HG02840 (cell line): ENCODE results near the gene AKAP6.

Source experiments
- ATAC-seq: cut with Tn5 transposase; IDR thresholded peaks from one replicate; pipeline ENCODE4 v1.9.1; 2021; ENCODE audit warnings: mild to moderate bottlenecking, moderate library complexity, moderate number of reproducible peaks; ENCODE audit not compliant: unreplicated experiment, low FRiP score

Gene AKAP6

DNA sequence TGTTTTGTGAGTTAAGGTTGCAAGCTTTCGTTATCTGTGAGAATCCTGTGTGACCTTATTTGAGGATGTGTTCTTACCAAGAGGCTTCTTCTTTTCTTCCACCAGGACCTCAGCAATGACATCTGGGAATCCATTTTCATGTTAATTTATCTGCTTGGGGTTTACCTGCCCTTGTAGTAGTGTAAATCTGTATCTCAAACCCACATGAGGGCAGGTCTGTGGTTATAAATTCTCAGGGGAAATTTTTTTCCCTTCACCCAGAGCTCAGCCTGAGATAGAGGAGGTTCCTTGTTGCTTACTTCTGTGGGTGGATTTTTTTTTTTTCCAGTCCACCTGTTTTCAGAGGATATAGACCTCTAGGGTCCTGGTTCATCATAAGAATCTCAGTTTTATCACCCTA lies 70.8 kb downstream of the AKAP6 start:
- no peak for ATAC-seq

DNA sequence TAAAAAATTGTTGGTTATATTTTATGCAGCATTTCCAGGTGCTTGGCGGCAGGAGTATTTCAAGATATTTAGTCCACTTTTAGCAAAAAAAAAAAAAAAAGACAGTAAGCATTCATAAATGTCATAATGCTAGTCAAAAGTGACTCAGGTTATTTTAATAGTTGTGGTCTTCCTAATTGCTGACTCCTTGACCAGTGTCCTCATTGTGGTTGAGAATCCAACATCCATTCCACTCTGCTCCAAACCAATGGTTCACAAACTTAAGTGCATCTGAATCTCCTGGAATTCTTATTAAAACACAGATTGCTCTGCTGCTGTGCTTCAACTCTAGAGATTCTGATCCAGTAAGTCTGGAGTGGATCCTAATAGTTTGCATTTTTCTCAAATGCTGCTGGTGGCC lies 71.4 kb downstream of the AKAP6 start:
- no peak for ATAC-seq

DNA sequence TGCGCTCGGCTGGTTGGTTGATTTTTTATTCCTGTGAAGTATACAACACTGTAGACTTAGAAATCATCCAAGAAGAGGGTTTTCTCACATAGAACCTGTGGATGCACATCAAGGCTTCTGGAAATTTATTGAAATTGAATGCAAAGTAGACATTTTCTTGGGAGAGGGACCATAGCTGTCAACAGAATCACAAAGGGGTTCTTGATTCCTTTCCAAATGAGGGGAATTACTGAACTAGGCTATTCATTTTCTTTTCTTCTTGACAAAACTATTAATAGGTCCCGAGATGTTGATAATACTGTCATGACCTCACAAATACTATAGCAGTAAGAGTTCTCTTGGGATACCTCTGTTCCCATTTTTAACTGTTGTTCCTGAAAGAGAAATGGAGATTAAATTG lies 73.9 kb downstream of the AKAP6 start:
- no peak for ATAC-seq

DNA sequence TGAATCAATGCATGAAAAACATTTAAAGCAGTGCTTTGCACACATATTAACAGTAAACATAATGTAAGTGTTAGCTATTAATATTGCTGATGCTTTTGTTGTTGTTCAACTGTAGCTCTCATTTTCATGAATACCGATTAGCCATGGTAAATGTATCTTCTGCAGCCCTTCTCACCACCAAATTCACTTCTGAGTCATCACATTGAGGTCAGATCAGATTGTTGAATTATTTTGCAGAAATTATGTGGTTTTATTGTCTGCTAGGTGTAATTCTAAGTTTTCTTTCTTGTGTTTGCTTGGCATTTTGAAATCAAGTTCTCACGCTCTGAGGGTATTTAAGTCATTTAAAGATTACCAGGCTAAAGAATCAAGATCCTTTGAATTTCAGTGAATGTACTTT lies 74.6 kb downstream of the AKAP6 start:
- ATAC-seq, result no peak

DNA sequence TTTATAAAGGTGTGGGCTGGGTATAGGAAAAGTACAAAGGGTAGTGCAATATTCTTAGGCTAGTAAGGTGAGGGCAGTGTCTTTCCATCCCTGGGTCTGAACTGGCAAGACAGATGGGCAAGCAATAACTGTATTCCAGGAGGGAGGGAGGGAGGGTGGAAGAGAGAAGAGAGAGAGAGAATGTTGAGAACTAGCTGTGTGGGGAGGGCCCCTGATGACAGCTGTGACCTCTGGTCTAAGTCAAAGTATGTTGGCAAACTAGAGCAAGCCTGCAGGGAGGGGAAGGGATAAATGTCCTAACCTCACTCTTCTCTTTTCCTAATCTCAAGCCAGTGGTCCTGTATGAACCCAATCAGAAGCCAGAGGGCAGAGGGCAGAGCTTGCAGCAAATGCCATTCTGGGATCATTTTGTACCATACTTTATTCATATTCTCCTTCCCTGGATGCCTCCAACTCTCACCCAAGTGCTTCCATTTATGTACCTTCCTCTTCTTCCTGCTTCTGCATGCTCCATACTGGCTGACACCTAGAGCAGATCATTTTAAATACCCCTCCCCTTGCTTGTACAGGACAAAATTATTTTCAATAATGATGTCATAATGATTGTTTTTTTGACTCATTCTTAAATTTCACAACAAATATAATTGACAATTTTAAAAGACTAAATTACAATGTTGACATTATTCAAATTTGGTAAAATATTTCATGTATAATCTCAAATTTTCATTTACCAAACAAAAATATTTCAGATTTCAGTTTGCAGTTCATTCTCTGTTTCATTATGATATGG lies 75.9 kb downstream of the AKAP6 start:
- ATAC-seq, result no peak

DNA sequence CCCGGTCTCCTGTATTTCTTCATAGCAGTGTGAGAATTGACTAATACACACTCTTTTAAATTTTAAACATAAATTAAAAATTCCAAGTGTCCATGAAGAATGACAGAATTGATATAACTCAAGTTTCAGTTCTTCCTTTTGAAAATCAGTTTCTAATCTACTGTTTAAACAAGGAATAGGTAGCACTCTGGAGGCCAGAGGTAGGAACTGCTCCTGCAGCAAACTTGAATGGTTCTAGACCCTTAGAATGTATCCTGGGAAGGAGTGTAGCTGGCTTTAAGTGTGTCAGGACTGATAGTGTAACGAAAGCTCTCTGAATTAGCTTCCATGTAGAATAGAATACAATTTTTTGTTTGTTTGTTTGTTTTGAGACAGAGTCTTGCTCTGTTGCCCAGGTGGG lies 76.8 kb downstream of the AKAP6 start:
- no peak for ATAC-seq

DNA sequence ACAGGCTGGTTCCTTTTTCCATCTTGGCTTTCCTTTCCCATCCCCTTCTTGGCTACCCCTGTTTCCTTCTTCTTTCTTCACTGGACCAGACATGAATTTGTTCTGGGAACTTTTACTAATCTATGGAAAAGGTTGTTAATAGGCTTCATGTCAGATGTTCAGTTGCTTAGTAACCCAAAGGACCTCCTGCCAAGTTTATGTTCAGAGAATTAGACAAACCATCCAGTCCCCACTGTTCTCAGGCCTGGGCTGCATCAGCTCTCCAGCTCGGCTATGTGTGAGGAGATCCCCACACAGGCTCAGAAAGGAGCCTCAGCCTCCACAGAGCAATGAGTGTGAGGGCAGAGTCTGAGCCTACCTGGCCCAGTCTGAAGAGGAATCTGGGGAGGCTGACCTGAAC lies 78.0 kb downstream of the AKAP6 start:
- ATAC-seq, result no peak

DNA sequence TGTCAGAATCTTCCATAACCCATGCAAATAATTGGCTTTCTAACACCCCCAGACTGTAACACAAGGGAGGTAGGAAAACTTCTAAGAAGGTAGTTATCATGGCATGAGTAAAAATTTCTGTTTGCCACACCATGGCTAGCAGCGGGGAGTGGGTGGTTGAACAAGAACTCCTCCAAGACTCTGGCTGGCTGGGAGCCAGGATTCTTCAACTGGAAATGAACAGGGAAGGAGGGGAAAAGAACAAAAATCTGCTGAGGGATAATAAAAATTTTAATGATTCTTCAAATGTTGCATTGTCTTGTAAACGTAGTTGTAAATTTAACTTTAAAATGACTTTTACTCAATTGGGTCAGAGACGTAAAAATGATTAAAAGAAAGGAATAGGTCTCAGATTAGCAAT lies 78.9 kb downstream of the AKAP6 start:
- ATAC-seq, result no peak

DNA sequence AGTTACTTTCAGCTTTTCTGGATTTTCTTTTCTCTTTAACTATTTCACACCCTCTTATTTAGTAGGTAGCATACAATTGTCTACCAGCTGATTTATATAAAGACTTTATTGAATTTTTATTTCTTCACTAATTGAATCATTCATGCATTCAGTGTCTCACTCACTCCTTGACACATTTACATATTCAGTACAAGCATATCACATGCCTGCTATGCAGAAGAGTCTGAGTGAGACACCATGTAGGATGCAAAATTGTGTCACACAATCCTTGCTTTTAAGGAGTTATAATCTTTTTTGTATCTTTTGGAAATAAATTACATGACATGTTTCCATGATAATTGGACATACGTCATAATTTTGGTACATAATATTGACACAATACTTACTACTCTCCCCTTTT lies 83.0 kb downstream of the AKAP6 start:
- ATAC-seq, result no peak

DNA sequence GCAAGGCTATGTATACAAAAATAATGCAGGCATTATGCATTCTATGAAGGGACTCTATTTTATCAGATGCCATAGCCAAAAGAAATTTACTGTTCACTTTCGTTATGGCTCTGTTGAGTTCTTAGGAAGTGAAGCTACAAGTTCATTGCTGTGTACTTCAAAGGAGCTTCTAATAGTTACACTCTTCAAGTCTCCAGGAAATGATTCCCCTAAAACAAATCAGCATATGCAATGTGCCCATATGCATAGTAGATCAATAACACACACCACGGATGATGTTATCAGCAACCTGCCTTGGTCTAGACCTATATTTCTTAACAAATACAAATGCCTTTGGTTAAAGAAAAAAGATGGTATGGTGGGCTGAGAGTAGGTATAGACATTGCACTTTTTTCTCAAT lies 83.4 kb downstream of the AKAP6 start:
- no peak for ATAC-seq

DNA sequence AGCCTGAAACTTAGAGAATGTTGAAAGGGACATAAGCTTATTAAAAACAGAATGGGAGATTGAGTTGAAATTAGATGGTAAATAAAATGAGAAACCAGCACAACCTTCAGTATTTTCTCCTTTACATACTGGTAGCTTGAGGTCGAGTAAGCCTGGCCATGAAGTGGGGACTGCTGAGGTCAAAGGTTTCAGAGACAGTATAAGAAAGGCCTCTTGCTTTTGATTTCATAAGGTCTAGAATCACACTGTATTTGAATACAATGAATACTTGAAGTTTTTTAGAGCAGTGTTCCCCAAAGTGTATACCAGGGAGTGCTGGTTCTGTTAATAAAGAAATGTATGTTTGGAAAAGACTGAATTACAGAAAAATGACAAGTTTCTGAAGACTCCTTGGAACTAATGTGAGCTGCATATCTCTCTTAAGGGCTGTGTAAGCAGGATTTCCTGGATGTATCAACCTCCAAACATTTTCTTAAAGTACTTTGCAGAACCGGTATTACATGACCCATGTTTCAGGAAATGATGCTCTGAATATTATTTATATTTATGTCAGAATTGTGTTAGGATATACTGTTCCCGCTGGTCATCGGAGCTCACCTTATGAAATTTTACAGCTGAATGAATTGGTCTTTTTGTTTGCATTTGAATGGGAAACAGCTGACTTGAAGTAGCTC lies 85.0 kb downstream of the AKAP6 start:
- ATAC-seq, result no peak

DNA sequence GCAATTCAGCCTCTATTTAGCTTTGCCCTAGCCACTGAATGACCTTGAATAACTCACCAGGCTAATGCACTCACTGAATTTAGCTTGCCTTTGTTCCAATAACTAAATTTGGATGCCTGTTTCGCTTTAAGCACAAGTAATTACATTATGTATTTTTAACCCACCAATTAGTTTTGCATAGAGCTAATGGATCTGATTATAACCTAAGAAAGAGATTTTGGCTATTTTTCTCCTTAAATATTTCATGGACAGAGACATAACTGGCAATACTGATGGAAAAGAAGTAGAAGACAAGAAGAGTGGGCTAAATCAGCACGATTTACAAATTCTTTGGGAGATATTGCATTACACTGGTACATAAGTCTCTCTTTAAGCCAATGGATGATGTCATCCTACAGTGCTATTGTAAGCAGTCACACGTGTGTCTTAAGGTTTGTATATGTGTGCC lies 85.7 kb downstream of the AKAP6 start:
- ATAC-seq, result no peak

DNA sequence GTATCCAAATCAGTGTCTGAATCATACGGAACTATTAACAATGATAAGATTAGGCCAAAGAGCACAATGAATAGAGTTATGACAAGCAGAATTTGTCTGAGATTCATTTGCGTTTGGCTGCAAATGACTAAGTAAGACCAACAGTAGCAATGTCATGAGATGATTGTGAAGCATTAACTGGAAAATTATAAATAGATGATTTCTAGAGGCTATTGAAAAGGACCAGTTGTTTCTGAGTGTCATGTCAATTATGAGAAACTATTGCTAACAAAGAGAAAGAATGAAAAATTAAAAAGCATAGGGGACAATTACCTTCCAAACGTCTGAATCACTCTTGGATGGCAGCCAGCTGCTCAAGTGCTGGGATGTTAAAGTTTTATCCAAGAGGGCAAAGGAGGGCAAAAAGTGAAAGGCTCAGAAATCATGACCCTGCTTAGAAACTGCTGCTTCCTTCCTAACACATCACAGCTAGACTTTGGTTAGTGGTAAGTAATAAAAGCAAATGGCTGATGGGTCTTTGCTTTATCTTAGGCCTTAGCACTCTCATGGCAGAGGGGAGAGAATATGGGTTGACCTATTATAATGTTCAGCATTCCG lies 89.0 kb downstream of the AKAP6 start:
- no peak for ATAC-seq

DNA sequence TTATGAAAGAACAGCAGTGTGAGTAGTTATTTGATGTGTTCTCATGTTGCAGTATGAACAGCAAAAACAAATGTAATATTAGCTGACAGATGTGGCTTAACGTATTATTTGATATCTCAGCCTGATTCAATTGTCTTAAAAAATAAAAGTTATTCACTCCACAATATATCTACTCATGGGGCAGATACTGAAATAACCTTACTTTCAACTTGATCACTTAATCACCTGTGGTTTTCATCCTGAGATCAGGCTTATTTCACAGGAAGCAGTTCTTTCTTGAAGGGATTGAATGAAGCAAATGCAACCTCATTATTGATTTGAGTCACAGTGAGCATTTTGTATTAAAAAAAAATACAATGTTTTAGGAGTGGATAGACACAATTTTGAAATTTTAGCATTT lies 90.3 kb downstream of the AKAP6 start:
- no peak for ATAC-seq

DNA sequence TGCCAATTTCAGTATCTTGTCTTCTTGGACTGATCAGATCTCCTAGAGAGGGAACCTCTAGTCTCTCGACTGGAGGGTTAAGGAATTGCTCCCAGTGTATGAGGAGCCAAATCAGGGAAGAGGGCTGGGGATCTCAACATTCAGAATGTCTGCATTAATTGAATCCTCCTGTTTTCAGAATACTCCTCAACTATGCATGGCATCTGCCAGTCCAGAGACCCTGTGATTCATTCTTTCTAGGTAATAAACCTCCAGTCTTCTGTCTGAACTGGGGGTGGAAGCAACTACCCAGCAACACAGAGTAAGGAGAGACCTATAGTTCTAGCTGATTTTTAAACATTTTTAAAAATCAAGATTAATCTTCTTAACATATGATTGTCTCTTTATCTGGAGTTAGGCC lies 92.7 kb downstream of the AKAP6 start:
- no peak for ATAC-seq

DNA sequence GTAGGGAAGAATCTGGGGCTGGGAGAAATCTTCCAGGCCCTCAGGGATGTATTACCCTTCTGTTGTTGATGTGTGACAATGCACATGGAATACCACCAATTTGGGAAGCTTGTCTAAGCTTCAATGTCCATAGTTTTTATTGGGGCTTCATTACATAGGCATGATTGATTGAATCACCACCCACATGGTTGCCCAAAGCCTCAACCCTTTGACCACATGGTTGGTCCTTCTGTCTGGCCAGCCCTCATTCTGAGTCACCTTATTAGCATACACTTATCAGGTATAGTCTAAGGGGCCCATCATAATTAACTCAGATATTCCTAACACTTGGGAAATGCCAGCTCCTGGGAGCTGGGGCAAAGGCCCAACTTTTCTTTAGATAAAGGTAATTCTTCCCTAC lies 93.3 kb downstream of the AKAP6 start:
- ATAC-seq, result no peak

DNA sequence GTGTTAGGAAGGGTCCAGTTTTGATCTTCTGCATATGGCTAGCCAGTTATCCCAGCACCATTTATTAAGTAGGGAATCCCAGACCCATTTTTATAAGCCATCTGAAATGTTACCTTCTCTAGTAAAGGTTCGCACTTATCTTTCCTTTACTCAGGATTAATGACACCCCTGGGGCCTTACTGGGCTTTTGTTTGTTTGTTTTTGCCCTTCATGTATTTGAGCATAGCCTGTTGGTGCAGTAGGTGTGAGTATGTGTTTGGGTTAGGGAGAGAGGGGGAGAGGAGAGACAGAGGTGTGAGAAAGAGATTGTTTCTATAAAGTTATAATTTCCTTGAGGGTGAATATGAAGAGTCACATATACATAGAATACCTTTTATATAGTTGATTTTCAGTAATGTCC lies 96.9 kb downstream of the AKAP6 start:
- no peak for ATAC-seq

DNA sequence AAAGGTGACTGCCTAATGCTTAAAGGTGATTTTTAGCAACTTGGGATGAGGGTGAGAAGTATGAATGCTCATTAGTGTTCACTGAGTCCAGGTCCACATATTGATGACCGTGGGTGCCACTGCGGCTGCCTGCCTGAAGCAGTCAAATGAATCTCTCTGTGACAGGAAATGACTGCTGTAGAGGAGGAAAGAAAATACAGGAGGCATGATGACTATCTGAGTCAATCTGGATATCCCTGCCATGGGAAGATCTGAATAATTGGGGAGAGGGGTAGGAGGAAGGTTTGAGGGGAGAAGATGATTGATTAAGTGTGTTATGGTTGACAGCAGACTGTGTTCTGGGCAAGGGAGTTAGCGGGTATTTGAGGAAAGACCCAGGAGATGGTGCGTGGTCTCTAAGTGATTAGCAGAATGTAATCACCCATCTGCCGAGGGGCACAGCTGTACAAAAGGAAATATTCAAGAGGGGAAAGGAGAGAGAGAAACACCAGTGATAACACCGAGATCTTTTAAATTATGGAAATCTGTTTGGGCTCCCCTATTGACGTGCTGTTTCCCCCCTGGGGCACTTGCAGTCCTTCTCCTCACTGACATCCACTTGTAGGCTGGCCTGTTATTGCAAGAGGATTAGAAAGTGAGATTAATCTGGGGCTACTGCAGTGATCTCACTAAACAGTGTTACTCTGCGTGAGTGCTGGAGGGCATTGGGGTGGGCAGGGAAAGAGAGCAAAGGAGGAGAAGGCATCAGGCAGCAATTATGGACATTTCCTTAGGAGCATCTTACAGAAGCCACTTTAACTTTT lies 97.7 kb downstream of the AKAP6 start:
- no peak for ATAC-seq

DNA sequence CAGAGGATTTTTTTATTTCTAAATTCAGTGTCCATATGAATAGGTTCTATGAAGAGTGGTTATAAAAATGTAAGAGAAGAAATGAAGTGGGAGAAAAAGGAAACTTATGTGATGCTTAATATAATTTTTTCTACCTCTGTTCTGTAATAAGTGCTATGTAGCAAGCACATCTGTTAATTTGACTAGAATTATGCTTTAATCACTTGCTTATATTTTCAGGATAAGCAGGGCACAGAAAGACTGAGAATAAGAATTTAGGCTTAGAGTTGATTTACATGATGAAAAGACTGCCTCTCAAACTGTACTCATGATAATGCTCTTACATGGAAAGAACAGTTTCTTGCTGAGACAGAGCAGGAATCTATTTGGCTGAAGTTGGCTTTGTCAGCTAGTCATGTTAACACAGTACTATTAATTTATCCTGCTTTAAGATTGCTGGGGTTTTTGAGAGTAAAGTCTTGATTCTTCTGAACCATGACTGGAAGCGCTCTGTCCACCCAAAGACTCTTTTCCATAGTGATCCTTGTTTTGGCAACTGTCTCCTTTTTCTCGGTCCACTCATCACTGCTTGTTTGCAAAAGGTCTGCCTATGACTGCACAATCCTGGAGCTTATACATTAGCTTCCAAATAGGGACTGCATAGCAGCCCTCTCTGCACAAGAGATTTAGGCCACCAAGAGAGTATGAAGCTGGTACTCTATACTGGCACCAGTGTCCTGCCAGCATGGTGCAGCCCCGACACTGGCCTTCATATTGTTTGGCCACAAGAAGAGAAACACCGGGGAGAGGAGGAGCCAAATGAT lies 98.8 kb downstream of the AKAP6 start:
- no peak for ATAC-seq

DNA sequence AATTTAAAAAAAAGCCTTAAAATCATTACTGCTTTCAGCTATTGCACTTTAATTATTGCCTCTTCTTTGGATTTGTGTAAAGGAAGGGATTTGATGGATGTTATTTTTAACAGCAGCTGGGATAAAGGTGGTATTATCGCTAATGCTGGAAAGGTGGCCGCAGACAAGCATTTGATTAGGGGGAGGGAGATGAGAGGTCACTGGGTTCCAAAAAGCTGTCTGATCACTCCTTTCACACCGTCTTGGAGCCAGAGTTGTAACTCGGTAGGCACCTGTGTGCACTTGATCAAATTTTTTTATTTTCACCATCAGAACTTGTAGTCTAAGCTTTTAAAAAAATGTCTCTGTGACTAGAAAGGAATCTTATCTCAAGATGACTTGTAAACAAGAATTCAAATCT lies 99.8 kb downstream of the AKAP6 start:
- ATAC-seq, result no peak
